GM12872 (cell line): Measurements from ENCODE around the gene SDCCAG8.

Experiments used
- TF ChIP-seq, protein P1 (sequence below): IDR thresholded peaks from 3 replicates; pipeline ENCODE4 v1.5.1; 2011; ENCODE audit warnings: low read depth, mild to moderate bottlenecking, low read length, moderate library complexity; ENCODE audit not compliant: insufficient read depth

Gene SDCCAG8

GRCh38 chr1:243499711-243500110, 243.9 kb downstream of the SDCCAG8 start:
- TF ChIP-seq, protein P1, sequence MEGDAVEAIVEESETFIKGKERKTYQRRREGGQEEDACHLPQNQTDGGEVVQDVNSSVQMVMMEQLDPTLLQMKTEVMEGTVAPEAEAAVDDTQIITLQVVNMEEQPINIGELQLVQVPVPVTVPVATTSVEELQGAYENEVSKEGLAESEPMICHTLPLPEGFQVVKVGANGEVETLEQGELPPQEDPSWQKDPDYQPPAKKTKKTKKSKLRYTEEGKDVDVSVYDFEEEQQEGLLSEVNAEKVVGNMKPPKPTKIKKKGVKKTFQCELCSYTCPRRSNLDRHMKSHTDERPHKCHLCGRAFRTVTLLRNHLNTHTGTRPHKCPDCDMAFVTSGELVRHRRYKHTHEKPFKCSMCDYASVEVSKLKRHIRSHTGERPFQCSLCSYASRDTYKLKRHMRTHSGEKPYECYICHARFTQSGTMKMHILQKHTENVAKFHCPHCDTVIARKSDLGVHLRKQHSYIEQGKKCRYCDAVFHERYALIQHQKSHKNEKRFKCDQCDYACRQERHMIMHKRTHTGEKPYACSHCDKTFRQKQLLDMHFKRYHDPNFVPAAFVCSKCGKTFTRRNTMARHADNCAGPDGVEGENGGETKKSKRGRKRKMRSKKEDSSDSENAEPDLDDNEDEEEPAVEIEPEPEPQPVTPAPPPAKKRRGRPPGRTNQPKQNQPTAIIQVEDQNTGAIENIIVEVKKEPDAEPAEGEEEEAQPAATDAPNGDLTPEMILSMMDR = no peak

GRCh38 chr1:243500512-243500911, 244.7 kb downstream of the SDCCAG8 start:
- TF ChIP-seq, protein P1 = no peak

GRCh38 chr1:243501002-243501401, 245.2 kb downstream of the SDCCAG8 start:
- TF ChIP-seq, protein P1 = no peak

DNA sequence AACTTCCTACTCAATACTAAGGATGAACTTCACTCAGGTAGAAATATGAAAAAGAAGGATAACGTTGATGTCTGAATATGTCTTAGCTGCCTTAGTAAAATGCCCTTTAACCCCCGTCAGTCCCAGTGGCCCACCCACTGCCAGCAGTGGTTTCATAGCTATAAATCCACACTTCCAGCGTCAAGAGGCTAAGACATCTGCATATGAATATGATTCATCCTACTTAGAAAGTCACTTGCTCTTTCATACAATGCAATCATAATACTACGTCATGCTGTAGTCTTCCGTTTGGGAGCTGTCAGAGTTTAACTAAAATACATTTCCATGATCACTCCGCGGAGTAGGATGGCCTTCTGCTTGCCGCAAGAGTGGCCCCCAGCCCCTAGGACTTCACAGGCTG, 247.3 kb downstream of the SDCCAG8 start:
- TF ChIP-seq, protein P1 = no peak

DNA sequence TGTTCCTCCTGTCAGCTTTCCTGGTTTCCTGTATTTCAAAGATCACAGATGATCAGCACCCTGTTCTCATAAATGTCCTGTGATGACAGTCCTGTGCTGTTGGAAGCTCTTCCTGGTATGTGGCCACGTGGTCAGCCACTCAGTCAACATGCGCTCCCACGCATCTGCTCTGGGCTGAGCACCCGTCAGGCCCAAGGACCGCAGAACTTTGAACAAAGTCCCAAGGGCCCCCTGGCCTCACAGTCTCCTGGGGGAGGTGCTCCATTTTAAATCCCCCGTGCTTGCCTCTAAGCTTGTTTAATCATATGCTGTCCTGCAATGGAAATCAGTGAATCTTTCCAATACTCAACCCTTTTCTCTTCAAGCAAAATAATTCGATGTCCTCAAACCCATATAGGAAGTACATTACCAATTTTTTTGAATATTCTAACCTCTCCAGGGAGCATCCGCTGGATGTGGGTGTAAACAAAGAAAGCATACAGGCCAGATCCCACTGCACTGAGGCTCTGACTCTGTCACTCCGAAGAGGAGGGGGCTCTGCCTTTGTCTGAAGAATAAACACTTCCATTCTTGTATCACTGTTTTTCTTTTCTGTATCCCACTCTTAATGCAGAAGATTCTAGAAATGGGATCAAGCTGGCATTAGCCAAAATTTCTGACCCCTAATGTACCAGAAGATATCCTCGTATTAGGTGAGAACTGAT, 250.3 kb downstream of the SDCCAG8 start:
- TF ChIP-seq, protein P1 = no peak

DNA sequence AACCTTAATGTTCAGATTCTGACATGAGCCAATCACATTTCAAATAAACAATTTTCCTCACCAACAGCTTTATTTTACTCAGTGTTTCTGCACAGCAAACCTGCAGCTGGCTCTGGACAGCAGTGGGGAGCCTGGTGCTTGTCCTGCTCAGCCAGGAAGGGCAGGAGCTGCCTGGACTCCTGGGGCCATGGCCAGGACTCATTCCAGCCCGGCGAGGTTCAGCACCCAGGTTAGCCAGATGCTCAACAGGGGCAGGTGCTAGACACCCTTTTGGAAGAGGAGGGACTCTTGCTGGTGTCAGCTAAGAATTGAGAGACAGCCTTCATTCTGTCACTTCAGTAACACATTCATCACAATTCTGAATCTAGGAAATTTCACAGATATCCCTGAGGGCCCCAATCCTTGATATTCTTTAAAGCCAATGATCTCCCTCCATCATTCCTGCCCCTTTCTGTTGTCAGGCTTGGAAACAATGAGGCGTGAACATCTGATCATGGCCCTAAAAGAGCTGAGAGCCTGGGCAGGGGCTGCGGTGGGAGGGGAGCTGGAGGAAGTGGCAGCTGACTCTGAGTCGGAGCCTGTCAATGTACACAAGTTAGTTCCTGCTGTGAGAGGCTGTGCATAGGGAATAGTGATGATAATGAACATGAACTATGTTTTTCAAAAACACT, 251.3 kb downstream of the SDCCAG8 start:
- TF ChIP-seq, protein P1 = no peak

DNA sequence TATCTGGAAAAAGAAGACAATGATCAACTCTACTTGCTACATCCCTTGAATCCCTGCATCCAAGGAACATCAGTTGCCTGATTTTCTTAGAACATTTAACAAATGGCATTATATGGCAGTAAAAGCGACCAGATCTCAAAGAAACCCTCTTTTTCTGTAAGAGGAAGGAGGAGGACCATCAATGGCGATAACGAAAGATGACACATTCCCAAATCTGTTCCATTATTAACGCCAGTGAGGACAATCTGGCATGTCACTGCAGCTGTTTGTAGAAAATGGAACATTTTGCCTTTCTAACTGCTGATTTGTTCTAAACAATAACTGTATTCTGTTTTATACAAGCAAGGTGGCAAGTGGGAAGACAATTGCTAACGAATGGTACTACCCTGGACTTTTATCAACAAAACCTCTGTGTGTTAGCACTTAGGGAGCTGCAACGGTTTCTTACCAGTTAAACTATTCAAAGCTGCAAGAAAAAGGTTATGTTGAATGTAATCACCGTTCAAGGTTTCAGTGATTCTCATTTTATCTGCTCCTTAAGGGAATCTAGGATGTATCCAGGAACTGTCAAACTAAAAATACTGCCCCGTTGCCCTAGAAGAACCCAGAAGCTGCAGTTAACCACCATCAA, 251.9 kb downstream of the SDCCAG8 start:
- TF ChIP-seq, protein P1 = no peak
